ENCODE results near the gene TAS1R1.
A peak's percentile ranks its signal among the peaks of the same experiment; 100 is the strongest.

- TF ChIP-seq CTCF (IDR thresholded peaks at IDR 0.05; ENCODE audit: low read depth, low read length, poor library complexity, severe bottlenecking) (peak; percentile 37), EZH2phosphoT487 (IDR thresholded peaks at IDR 0.05; ENCODE audit: borderline replicate concordance, low read length) (no peak)
These were observed 46.2 kb downstream of the TAS1R1 start for GRCh38 chr1:6601049-6601922.
